ENCODE measurements around the gene LDLRAD3. TPM values are rescaled to one million over a fixed set of nuclear protein-coding genes. Genes with fewer than 3 reads are reported as not detected.
"Not testable (repeated sequence)": the region's sequence is repeated elsewhere in the genome, so short reads cannot be mapped to it uniquely, and the experiment has no call there.

The LDLRAD3 gene
- total and polyA plus RNA-seq, 8 donors = 2.5 to 6.8 (median 5.6) TPM

GRCh38 chr11:36041988-36042611, 98.2 kb downstream of the LDLRAD3 start:
- Histone ChIP-seq H3K36me3 (no peaks in the 10 kb centered on the region), H3K27me3 (no peaks in the 10 kb centered on the region), H3K27ac (no peak overlapping the region), H3K4me3 (no peak overlapping the region), H3K4me1 (peaks cover 1 to 8% (median 6%) of the 10 kb centered on the region in 3 donors), H3K9me3 (no peaks in the 10 kb centered on the region)
- no peak for ATAC-seq
- TF ChIP-seq CTCF (IDR thresholded peaks at IDR 0.05) = peak in 2 of 4 donors; percentile 8 to 17
- WGBS, 2 donors = 67 to 77% methylated on average over 5 of the region's 5 CpGs
- no peak for DNase-seq
- FAIRE-seq = no peak
- intact Hi-C loops (cut with DNase I) = no loop called here

- Histone ChIP-seq H3K36me3 (no peaks in the 10 kb centered on the region), H3K27ac (no peak overlapping the region), H3K4me3 (no peak overlapping the region), H3K27me3 (no peaks in the 10 kb centered on the region), H3K9me3 (no peaks in the 10 kb centered on the region), H3K4me1 (no peaks in the 10 kb centered on the region)
- ATAC-seq (no peak), FAIRE-seq (no peak), DNase-seq (no peak)
- intact Hi-C loops (cut with DNase I) = no loop called here
- 95 to 100% methylated on average over 4 of the region's 4 CpGs for WGBS, 2 donors
- no peak for TF ChIP-seq CTCF (IDR thresholded peaks at IDR 0.05)
Measured at GRCh38 chr11:36044636-36045035, 100.8 kb downstream of the LDLRAD3 start.

GRCh38 chr11:36045945-36046344, 102.1 kb downstream of the LDLRAD3 start:
- H3K27me3 ChIP-seq; ATAC-seq; H3K4me1 ChIP-seq; FAIRE-seq; H3K9me3 ChIP-seq; H3K27ac ChIP-seq; H3K4me3 ChIP-seq; H3K36me3 ChIP-seq; DNase-seq; intact Hi-C loops (cut with DNase I): not testable (repeated sequence)
- WGBS, 2 donors = 91 to 94% methylated on average over 3 of the region's 3 CpGs

GRCh38 chr11:36046932-36047331, 103.1 kb downstream of the LDLRAD3 start:
- Histone ChIP-seq H3K27me3 (no peaks in the 10 kb centered on the region), H3K4me1 (no peaks in the 10 kb centered on the region), H3K4me3 (no peak overlapping the region), H3K27ac (no peak overlapping the region), H3K9me3 (no peaks in the 10 kb centered on the region), H3K36me3 (no peaks in the 10 kb centered on the region)
- 29 to 60% methylated on average over 1 of the region's 1 CpG for WGBS, 2 donors
- intact Hi-C loops (cut with DNase I) = no loop called here
- no peak for TF ChIP-seq CTCF (IDR thresholded peaks at IDR 0.05)
- ATAC-seq = no peak
- FAIRE-seq = no peak
- DNase-seq = no peak

- WGBS, 2 donors = 94 to 97% methylated on average over 2 of the region's 2 CpGs
- H3K4me3 ChIP-seq = no peak overlapping the region
- no peak for TF ChIP-seq CTCF (IDR thresholded peaks at IDR 0.05)
- H3K27me3 ChIP-seq = no peaks in the 10 kb centered on the region
- no peaks in the 10 kb centered on the region for H3K36me3 ChIP-seq
- H3K27ac ChIP-seq = no peak overlapping the region
- intact Hi-C loops (cut with DNase I) = no loop called here
- H3K9me3 ChIP-seq = no peaks in the 10 kb centered on the region
- ATAC-seq (no peak), FAIRE-seq (no peak), DNase-seq (no peak)
- H3K4me1 ChIP-seq = no peaks in the 10 kb centered on the region
Measured at GRCh38 chr11:36047344-36047743, 103.5 kb downstream of the LDLRAD3 start.

Measured in pancreas (tissue), 10 donors.